GM23338 (cell line): Measurements from ENCODE around the gene CDH12. TPM values are rescaled to one million over a fixed set of nuclear protein-coding genes. Genes with fewer than 3 reads are reported as not detected.

Experiments used
- ATAC-seq: fragments of 200-7000 bp; cut with Tn5 transposase; 3 replicates; pipeline ENCODE4 v1.9.1; 2020
- DNase-seq: peaks from one replicate; pipeline ENCODE4 v3.0.0-alpha.2; 2015; ENCODE audit warnings: low spot score
- H2AFZ ChIP-seq: fragments of 200-600 bp; sonication (generic); 2 replicates; pipeline ENCODE4 v1.8.0; 2016; ENCODE audit warnings: antibody characterized with exemption, mild to moderate bottlenecking, moderate library complexity
- H3F3A ChIP-seq: fragments of 200-600 bp; sonication (generic); replicated peaks from 2 replicates; pipeline ENCODE4 v1.8.0; 2017; ENCODE audit warnings: antibody characterized with exemption, mixed run types, low read depth
- H3K27ac ChIP-seq: fragments of 200-600 bp; sonication (generic); 2 replicates; pipeline ENCODE4 v1.6.1; 2016; ENCODE audit warnings: low read depth
- H3K27me3 ChIP-seq: fragments of 200-600 bp; sonication (generic); 2 replicates; pipeline ENCODE4 v1.8.0; 2016; ENCODE audit warnings: mild to moderate bottlenecking, mixed run types, moderate library complexity; ENCODE audit not compliant: insufficient read depth
- H3K36me3 ChIP-seq: fragments of 200-600 bp; sonication (generic); 2 replicates; pipeline ENCODE4 v1.8.0; 2016; ENCODE audit warnings: mild to moderate bottlenecking; ENCODE audit not compliant: insufficient read depth
- H3K4me1 ChIP-seq: fragments of 200-600 bp; sonication (generic); 2 replicates; pipeline ENCODE4 v1.8.0; 2016; ENCODE audit warnings: mild to moderate bottlenecking, moderate library complexity; ENCODE audit not compliant: insufficient read depth
- H3K4me2 ChIP-seq: fragments of 200-600 bp; sonication (generic); 2 replicates; pipeline ENCODE4 v1.7.1; 2017; ENCODE audit warnings: mixed run types
- H3K4me3 ChIP-seq: fragments of 200-600 bp; sonication (generic); 2 replicates; pipeline ENCODE4 v1.6.1; 2016; ENCODE audit warnings: mixed run types
- H3K79me2 ChIP-seq: fragments of 200-600 bp; sonication (generic); replicated peaks from 2 replicates; pipeline ENCODE4 v1.8.0; 2017; ENCODE audit warnings: mild to moderate bottlenecking; ENCODE audit not compliant: insufficient read depth
- H3K9me2 ChIP-seq: fragments of 200-600 bp; sonication (generic); 2 replicates; pipeline ENCODE4 v1.8.0; 2017; ENCODE audit not compliant: insufficient read depth
- H4K20me1 ChIP-seq: fragments of 200-600 bp; sonication (generic); replicated peaks from 2 replicates; pipeline ENCODE4 v1.8.0; 2017; ENCODE audit warnings: mild to moderate bottlenecking; ENCODE audit not compliant: insufficient read depth
- H3K27ac Mint-ChIP-seq: 2 replicates; pipeline ENCODE4 v1.8.0; 2020; ENCODE audit warnings: inconsistent platforms, mild to moderate bottlenecking, moderate library complexity, mixed read lengths
- H3K27me3 Mint-ChIP-seq: 3 replicates; pipeline ENCODE4 v1.8.0; 2022; ENCODE audit warnings: low read depth, mild to moderate bottlenecking, moderate library complexity, mixed read lengths, inconsistent platforms; ENCODE audit not compliant: insufficient read depth, poor library complexity
- H3K36me3 Mint-ChIP-seq: 3 replicates; pipeline ENCODE4 v1.8.0; 2021; ENCODE audit warnings: low read depth, mild to moderate bottlenecking, inconsistent platforms, moderate library complexity, mixed read lengths
- H3K4me1 Mint-ChIP-seq: 3 replicates; pipeline ENCODE4 v1.8.0; 2020; ENCODE audit warnings: mild to moderate bottlenecking, inconsistent platforms, mixed read lengths
- H3K4me3 Mint-ChIP-seq: 3 replicates; pipeline ENCODE4 v1.8.0; 2021; ENCODE audit warnings: moderate library complexity, mild to moderate bottlenecking, inconsistent platforms, mixed read lengths
- H3K9me3 Mint-ChIP-seq: 3 replicates; pipeline ENCODE4 v1.8.0; 2020; ENCODE audit warnings: moderate library complexity, mild to moderate bottlenecking, inconsistent platforms, mixed read lengths
- EZH2 ChIP-seq: fragments of 200-600 bp; sonication (generic); IDR thresholded peaks from one replicate; pipeline ENCODE4 v1.8.0; 2017; ENCODE audit warnings: antibody characterized with exemption, mild to moderate bottlenecking, low read depth; ENCODE audit not compliant: unreplicated experiment
- EZH2phosphoT487 ChIP-seq: fragments of 200-600 bp; sonication (generic); IDR thresholded peaks from one replicate; pipeline ENCODE4 v1.8.1; 2018; ENCODE audit warnings: antibody characterized with exemption; ENCODE audit not compliant: unreplicated experiment
- JUNB ChIP-seq: IDR thresholded peaks from one replicate; pipeline ENCODE4 v1.6.1; 2016; ENCODE audit warnings: antibody characterized with exemption; ENCODE audit not compliant: unreplicated experiment
- NANOG ChIP-seq: IDR thresholded peaks from 2 replicates; pipeline ENCODE4 v1.6.1; 2016; ENCODE audit warnings: antibody characterized with exemption, borderline replicate concordance
- POLR2AphosphoS5 ChIP-seq: IDR thresholded peaks from 2 replicates; pipeline ENCODE4 v1.6.1; 2016; ENCODE audit warnings: antibody characterized with exemption, low read depth
- STAT1 ChIP-seq: IDR thresholded peaks from one replicate; pipeline ENCODE4 v1.6.1; 2016; ENCODE audit warnings: antibody characterized with exemption; ENCODE audit not compliant: unreplicated experiment
- ZNF114 ChIP-seq: fragments of 250-450 bp; sonication (Bioruptor Pico); IDR thresholded peaks from 2 replicates; pipeline ENCODE4 v1.5.0; 2020; ENCODE audit warnings: mild to moderate bottlenecking, moderate library complexity
- ZNF331 ChIP-seq: fragments of 250-450 bp; sonication (Bioruptor Pico); IDR thresholded peaks from 2 replicates; pipeline ENCODE4 v1.5.0; 2020; ENCODE audit warnings: low read depth, mild to moderate bottlenecking, moderate library complexity
- polyA plus RNA-seq: library from polyadenylated mRNA; unstranded; fragments of >200 nt; fragmentation: Nextera tagmentation; extraction: Ambion mirVana; gene quantifications from 2 replicates; pipeline ENCODE4 v1.2.1, GENCODE V29; 2016
- total RNA-seq: library from RNA; depleted of rRNA; stranded (reverse); fragments of >200 nt; shearing (Covaris generic); gene quantifications from 2 replicates; pipeline ENCODE4 v1.2.3, GENCODE V29; 2014
- TF ChIP-seq, protein P1 (sequence below): IDR thresholded peaks from 2 replicates; pipeline ENCODE4 v1.6.1; 2016; ENCODE audit warnings: antibody characterized with exemption
- TF ChIP-seq, protein P2 (sequence below), 2 experiments: fragments of 200-600 bp in 1 of 2; sonication (generic) in 1 of 2; conservative IDR thresholded peaks; 2 replicates each; pipeline versions ENCODE4 v1.5.1 to v1.6.1; 2016 to 2017; ENCODE audit warnings: antibody characterized with exemption in 2 of 2, low read depth in 2 of 2, mild to moderate bottlenecking in 2 of 2, moderate library complexity in 1 of 2

The CDH12 gene
- total and polyA plus RNA-seq, 2 experiments from 2014 or later, result not detected

DNA sequence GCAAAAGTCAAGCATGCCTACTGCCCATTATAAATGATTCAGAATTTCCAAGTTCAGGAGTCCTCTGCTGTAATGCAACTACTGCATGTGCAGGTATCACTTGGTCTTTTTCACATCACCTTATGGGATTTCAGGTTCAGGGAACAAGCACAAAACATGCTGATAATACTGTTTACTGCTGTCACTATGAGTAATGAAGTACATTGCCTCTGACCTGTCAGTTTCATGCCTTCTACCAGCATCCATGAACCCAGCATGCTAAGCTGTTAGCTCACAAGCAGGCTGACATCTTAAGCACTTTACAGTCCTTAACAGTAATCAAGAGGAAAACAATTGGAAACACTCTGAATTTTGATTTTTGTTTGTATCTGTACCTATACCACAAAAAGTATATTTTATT, 743.8 kb downstream of the CDH12 start (continued):
- TF ChIP-seq ZNF331 (CRISPR knock-in tag), result no peak

DNA sequence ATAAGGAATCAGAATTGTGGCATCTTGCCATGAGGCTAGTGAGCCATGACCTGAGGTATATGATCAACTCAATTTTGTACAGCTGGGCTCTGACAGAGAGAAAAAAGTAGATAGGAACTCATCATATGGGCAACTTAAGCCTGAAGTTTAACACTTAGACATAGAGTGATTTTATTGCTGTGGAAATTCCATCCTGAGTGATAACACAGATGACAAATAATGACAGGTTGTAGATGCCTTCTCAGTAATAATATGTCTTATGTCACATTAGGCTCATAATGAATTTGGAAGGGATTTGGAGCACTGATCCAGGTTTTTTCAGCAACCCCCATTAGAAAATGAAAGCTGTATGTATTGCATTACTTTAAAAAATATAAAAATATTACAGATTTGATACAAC, 744.6 kb downstream of the CDH12 start:
- Mint-ChIP-seq H3K36me3 (no peaks in the 10 kb centered on the region), H3K27me3 (no peaks in the 10 kb centered on the region), H3K27ac (no peak overlapping the region), H3K9me3 (no peaks in the 10 kb centered on the region), H3K4me3 (no peak overlapping the region), H3K4me1 (peaks cover 4% of the 10 kb centered on the region; the same call in 2 of the 3 replicates)
- Histone ChIP-seq H3F3A (no peaks in the 10 kb centered on the region), H3K79me2 (no peaks in the 10 kb centered on the region), H3K4me3 (no peak overlapping the region), H3K27ac (no peak overlapping the region), H3K36me3 (no peaks in the 10 kb centered on the region), H3K9me2 (0 out of 2 replicates have a peak, but pooled peaks cover 10% of the 10 kb centered on the region), H2AFZ (no peak overlapping the region), H4K20me1 (no peaks in the 10 kb centered on the region), H3K4me1 (peaks cover 5% of the 10 kb centered on the region), H3K27me3 (no peaks in the 10 kb centered on the region), H3K4me2 (no peak overlapping the region)
- TF ChIP-seq EZH2phosphoT487 (no peak), ZNF114 (no peak), STAT1 (no peak), POLR2AphosphoS5 (no peak), EZH2 (no peak)
- TF ChIP-seq, protein P1, sequence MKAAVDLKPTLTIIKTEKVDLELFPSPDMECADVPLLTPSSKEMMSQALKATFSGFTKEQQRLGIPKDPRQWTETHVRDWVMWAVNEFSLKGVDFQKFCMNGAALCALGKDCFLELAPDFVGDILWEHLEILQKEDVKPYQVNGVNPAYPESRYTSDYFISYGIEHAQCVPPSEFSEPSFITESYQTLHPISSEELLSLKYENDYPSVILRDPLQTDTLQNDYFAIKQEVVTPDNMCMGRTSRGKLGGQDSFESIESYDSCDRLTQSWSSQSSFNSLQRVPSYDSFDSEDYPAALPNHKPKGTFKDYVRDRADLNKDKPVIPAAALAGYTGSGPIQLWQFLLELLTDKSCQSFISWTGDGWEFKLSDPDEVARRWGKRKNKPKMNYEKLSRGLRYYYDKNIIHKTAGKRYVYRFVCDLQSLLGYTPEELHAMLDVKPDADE, result no peak
- no peak for DNase-seq
- no peak for ATAC-seq

DNA sequence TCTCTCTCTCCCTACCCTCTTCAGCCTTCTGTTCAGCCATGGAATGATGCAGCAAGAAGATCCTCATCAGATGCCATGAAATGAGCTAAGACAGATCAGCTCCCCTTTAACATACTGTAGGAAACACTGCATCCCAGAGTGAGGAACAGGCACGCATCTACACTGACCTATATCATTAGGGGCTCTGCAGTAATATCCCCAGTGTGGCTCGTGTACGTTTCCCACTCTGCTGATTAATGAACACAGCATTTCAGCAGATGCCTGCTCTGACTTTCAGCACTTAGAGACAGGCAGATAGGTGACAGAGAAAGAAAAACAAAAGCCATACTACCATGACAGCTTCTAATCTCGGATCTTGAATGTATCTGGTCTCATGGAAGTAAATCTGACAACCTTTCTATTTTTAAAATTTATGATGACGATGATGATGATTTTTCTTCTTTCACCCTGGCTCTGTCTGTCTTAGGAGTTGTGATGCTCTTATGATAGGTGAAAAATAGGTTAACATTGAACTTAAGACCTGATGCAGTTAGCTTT, 750.3 kb downstream of the CDH12 start:
- Histone ChIP-seq H3K79me2 (no peaks in the 10 kb centered on the region), H3K4me2 (no peak overlapping the region), H3K4me1 (no peaks in the 10 kb centered on the region), H3K27ac (no peak overlapping the region), H3K27me3 (no peaks in the 10 kb centered on the region), H3K36me3 (no peaks in the 10 kb centered on the region), H3F3A (no peaks in the 10 kb centered on the region), H3K9me2 (no peaks in the 10 kb centered on the region), H4K20me1 (no peaks in the 10 kb centered on the region), H2AFZ (peak overlapping the region; percentile 43; the same call in 1 of the 2 replicates), H3K4me3 (no peak overlapping the region)
- ATAC-seq (no peak), DNase-seq (no peak)
- no peak overlapping the region for H3K4me3 Mint-ChIP-seq
- no peaks in the 10 kb centered on the region for H3K27me3 Mint-ChIP-seq
- H3K36me3 Mint-ChIP-seq, result no peaks in the 10 kb centered on the region
- no peaks in the 10 kb centered on the region for H3K9me3 Mint-ChIP-seq
- no peaks in the 10 kb centered on the region for H3K4me1 Mint-ChIP-seq
- H3K27ac Mint-ChIP-seq, result no peak overlapping the region
- TF ChIP-seq NANOG, result no peak
- TF ChIP-seq, protein P2, sequence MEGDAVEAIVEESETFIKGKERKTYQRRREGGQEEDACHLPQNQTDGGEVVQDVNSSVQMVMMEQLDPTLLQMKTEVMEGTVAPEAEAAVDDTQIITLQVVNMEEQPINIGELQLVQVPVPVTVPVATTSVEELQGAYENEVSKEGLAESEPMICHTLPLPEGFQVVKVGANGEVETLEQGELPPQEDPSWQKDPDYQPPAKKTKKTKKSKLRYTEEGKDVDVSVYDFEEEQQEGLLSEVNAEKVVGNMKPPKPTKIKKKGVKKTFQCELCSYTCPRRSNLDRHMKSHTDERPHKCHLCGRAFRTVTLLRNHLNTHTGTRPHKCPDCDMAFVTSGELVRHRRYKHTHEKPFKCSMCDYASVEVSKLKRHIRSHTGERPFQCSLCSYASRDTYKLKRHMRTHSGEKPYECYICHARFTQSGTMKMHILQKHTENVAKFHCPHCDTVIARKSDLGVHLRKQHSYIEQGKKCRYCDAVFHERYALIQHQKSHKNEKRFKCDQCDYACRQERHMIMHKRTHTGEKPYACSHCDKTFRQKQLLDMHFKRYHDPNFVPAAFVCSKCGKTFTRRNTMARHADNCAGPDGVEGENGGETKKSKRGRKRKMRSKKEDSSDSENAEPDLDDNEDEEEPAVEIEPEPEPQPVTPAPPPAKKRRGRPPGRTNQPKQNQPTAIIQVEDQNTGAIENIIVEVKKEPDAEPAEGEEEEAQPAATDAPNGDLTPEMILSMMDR (conservative IDR thresholded peaks at IDR 0.05; ENCODE audit: low read depth in 2 of 2), result no peak
- no peak for TF ChIP-seq ZNF331 (CRISPR knock-in tag)
- no peak for TF ChIP-seq EZH2phosphoT487
- TF ChIP-seq ZNF114, result no peak
- no peak for TF ChIP-seq POLR2AphosphoS5
- TF ChIP-seq JUNB, result no peak
- TF ChIP-seq, protein P1, result no peak
- TF ChIP-seq STAT1, result no peak
